Neutrophil (primary cell): ENCODE data around the gene GCGR.

ENCODE experiments used
- H3K27ac ChIP-seq: fragments of 200-600 bp; sonication (generic); 2 replicates; pipeline ENCODE4 v1.5.1; 2016; ENCODE audit warnings: mild to moderate bottlenecking, moderate library complexity
- H3K27me3 ChIP-seq: fragments of 200-600 bp; sonication (generic); 2 replicates; pipeline ENCODE4 v1.6.0; 2016; ENCODE audit warnings: mild to moderate bottlenecking
- H3K36me3 ChIP-seq: fragments of 200-600 bp; sonication (generic); 2 replicates; pipeline ENCODE4 v1.5.1; 2017
- H3K4me1 ChIP-seq, 2 experiments: fragments of 200-600 bp in 1 of 2; sonication (generic) in 1 of 2; 1 replicate in 1 of 2; 2 replicates in 1 of 2; pipeline versions ENCODE4 v1.5.1 to v1.6.1; 2013 to 2016; ENCODE audit warnings: low read depth in 1 of 2, low read length in 1 of 2, mild to moderate bottlenecking in 1 of 2, moderate library complexity in 1 of 2; ENCODE audit not compliant: control insufficient read depth in 1 of 2, insufficient read depth in 1 of 2
- H3K4me3 ChIP-seq, 2 experiments: fragments of 200-600 bp in 1 of 2; sonication (generic) in 1 of 2; 1 replicate in 1 of 2; 2 replicates in 1 of 2; pipeline ENCODE4 v1.5.1; 2013 to 2016; ENCODE audit warnings: low read depth in 1 of 2, low read length in 1 of 2, mild to moderate bottlenecking in 1 of 2, moderate library complexity in 1 of 2
- H3K9me3 ChIP-seq: fragments of 200-600 bp; sonication (generic); 2 replicates; pipeline ENCODE4 v1.5.1; 2016
- TF ChIP-seq, protein P1 (sequence below): fragments of 200-600 bp; sonication (generic); IDR thresholded peaks from 2 replicates; pipeline ENCODE4 v1.5.1; 2016; ENCODE audit warnings: antibody characterized with exemption

The GCGR gene

GRCh38 chr17:81813861-81814683, 10.1 kb downstream of the GCGR start:
- TF ChIP-seq, protein P1, sequence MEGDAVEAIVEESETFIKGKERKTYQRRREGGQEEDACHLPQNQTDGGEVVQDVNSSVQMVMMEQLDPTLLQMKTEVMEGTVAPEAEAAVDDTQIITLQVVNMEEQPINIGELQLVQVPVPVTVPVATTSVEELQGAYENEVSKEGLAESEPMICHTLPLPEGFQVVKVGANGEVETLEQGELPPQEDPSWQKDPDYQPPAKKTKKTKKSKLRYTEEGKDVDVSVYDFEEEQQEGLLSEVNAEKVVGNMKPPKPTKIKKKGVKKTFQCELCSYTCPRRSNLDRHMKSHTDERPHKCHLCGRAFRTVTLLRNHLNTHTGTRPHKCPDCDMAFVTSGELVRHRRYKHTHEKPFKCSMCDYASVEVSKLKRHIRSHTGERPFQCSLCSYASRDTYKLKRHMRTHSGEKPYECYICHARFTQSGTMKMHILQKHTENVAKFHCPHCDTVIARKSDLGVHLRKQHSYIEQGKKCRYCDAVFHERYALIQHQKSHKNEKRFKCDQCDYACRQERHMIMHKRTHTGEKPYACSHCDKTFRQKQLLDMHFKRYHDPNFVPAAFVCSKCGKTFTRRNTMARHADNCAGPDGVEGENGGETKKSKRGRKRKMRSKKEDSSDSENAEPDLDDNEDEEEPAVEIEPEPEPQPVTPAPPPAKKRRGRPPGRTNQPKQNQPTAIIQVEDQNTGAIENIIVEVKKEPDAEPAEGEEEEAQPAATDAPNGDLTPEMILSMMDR: no peak
- Histone ChIP-seq H3K4me1 (peaks cover 0 to 1% of the 10 kb centered on the region in 2 experiments), H3K36me3 (no peaks in the 10 kb centered on the region), H3K4me3 (no peak overlapping the region), H3K27ac (no peak overlapping the region), H3K27me3 (peaks cover 29% of the 10 kb centered on the region), H3K9me3 (no peaks in the 10 kb centered on the region)

GRCh38 chr17:81814748-81815645, 11.0 kb downstream of the GCGR start:
- TF ChIP-seq, protein P1: no peak

GRCh38 chr17:81815646-81815986, 11.7 kb downstream of the GCGR start:
- Histone ChIP-seq H3K4me1 (peaks cover 10 to 11% of the 10 kb centered on the region in 2 experiments), H3K36me3 (no peaks in the 10 kb centered on the region), H3K9me3 (no peaks in the 10 kb centered on the region), H3K27me3 (peaks cover 13% of the 10 kb centered on the region), H3K4me3 (no peak overlapping the region), H3K27ac (no peak overlapping the region)
- TF ChIP-seq, protein P1: no peak

More at GRCh38 chr17:81814748-81815645, 11.0 kb downstream of the GCGR start:
- Histone ChIP-seq H3K27me3 (peaks cover 19% of the 10 kb centered on the region), H3K9me3 (no peaks in the 10 kb centered on the region), H3K36me3 (no peaks in the 10 kb centered on the region), H3K4me1 (peaks cover 9% of the 10 kb centered on the region in 2 experiments), H3K4me3 (no peak overlapping the region), H3K27ac (no peak overlapping the region)

GRCh38 chr17:81817758-81818147, 13.8 kb downstream of the GCGR start:
- H3K4me1 ChIP-seq: peaks cover 10 to 13% of the 10 kb centered on the region in 2 experiments
- TF ChIP-seq, protein P1: no peak
- H3K27ac ChIP-seq: no peak overlapping the region
- H3K9me3 ChIP-seq: no peaks in the 10 kb centered on the region
- H3K4me3 ChIP-seq: no peak overlapping the region
- H3K36me3 ChIP-seq: peaks cover 13% of the 10 kb centered on the region
- no peaks in the 10 kb centered on the region for H3K27me3 ChIP-seq

DNA sequence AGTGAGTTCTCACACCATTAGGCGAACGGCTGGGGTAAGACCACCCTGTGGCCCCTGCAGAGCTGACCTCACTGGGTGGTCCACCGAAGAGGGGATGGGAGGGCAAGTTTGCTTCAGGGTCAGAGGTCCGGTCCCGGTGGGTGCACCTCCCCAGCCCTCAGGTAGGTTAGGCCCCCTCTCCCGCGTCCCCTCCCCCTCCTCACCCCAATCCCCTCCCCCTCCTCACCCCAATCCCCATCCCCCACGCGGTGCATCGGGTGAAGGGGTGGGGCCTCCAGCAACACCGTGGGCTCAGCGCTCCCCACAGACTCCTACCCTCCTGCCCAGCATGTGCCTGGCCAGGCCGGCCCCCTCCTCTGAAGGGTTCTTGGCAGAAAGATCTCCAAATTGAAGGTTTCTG, 15.8 kb downstream of the GCGR start:
- Histone ChIP-seq H3K27ac (no peak overlapping the region), H3K4me3 (no peak overlapping the region), H3K9me3 (no peaks in the 10 kb centered on the region), H3K4me1 (peaks cover 10 to 13% of the 10 kb centered on the region in 2 experiments), H3K36me3 (peaks cover 31% of the 10 kb centered on the region), H3K27me3 (no peaks in the 10 kb centered on the region)
- TF ChIP-seq, protein P1: no peak
